HK-2 (cell line): ENCODE data around the gene CGREF1.

Experiments
- DNase-seq: peaks from one replicate; pipeline ENCODE4 v3.0.0-alpha.2; 2018; ENCODE audit not compliant: unreplicated experiment

Gene CGREF1

DNA sequence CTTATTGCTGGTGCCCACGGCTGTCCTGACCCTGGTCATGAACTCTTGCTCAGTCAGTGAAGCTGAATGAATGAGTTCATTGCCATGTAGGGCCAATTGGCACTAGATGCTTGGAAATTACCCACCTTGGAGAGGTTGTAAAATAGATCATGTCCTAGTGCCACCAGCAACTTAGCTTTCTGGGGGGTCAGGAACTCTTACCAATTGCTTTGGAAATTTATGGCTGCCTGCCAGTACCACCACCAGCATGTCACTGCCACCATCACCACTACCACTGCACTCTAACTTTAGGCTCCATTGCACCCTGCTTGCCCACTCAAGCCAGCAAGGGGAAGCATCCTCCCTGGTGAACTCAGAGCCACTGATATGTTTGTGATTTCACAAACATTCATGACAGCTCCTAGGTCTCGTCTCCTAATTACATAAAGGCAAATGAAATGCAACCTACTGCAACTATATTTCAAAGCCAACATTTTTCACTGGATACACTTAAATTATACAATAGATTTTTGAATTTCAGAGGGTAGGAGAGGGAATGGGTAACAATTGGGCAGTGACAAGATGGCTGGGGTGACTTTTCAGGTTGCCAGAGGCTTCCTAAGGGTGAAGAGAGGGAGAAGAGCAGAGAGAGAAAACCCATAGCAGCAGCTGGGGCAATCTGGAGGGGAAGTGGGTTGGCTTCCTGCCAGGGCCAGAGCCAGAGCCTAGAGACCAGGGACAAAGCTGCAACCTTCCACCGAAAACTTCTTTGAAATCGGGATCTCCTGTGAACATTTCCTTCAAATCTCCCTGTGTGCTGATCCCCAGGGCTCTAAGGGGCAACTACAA lies 44.0 kb downstream of the CGREF1 start:
- DNase-seq: no peak

GRCh38 chr2:27073782-27074181 lies 45.1 kb downstream of the CGREF1 start:
- DNase-seq: no peak

DNA sequence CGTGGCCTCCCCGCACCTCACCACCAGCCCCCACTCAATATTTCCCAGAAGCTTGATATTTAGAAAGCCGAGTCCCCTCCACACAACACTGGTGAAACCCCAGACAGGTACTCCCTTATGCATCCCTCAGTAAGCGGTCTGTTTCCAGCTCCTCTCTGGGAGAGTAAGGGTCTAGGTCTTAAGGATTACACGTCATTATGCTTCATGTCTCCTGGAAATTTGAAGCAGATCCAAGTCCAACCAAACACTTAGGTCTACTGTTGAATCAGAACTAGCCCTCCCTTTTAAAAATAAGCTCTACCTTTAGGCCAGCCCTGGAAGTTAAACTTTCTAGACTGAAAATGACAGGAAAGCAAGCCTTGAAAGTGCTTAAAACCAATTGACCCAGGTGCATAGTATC lies 46.0 kb downstream of the CGREF1 start:
- DNase-seq: no peak

- no peak for DNase-seq
Observed at GRCh38 chr2:27071990-27072830, 46.7 kb downstream of the CGREF1 start.

GRCh38 chr2:27071277-27071989 lies 47.5 kb downstream of the CGREF1 start, which contains the start of gene OST4:
Gene OST4 (minus strand): TSS chr2:27071654.
- peak; percentile 89 for DNase-seq

DNA sequence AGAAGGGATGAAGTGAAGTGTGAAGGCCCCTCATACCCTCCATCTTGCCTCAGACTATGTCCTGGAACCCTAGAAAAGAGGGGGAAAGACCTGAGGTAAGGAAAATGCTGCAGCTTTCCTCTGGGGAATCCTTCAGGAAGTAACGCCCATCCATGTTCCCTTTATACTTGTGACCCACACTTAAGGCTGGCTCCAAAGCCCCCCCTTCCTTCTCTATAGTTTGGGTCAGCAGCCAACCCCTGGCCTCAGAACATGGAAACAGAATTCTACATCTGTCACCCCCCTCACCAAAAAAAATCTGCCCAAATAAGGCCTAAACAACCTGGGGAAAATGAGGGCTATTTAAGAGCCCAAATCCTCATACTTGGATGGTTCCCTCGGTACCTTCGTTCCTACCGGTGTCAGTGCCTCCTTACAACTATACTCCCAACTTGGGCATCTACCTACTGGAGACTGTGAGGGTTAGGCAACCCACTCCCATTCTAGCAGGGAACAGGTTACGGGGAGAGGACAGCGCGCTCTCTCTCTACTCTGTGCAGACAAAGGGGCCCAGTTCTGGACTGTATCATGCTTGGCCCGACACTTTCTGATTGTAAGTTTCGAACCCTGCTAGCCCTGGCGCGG lies 48.2 kb downstream of the CGREF1 start:
- DNase-seq: no peak

- DNase-seq: no peak
Observed at GRCh38 chr2:27069961-27070618, 48.8 kb downstream of the CGREF1 start.

DNA sequence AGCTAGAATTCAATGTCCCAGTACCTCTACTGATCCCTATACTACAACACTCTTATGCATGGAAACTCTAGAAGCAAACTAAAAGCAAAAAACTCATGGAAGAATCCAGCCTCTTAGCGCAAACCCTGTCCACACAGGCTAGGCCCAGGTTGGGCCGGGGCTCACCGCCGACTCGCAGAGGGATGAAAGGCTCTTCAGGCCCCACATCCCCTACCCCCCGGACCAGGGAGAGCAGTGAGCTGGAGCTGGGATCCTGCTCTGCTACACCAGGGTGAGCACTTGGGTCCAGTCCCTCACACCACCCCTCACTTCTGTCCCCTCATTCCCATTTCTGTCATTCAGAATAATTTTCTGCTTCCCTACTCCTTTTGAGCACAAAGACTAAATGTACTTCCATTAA lies 49.5 kb downstream of the CGREF1 start:
- DNase-seq: no peak

DNA sequence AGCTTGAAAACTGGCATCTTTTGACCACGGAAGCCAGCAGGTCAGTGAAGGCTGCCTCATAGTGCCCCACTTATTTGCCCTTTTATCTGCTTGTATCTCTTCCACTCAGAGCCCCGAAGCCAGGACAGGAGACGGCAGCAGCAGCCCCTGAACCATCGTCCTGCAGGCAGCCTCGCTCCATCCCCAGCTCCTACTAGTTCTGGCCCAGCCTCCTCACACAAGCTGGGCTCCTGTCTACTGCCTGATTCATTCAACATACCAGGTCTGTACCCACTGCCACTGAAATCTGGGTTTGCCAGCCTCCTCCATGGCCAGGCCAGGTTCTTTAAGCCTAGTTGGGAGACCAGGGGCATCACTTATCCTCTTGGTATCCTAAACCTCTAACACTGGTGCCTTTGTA lies 51.5 kb downstream of the CGREF1 start:
- no peak for DNase-seq

- no peak for DNase-seq
Observed at GRCh38 chr2:27065128-27065527, 53.8 kb downstream of the CGREF1 start.

GRCh38 chr2:27060323-27060722 lies 58.6 kb downstream of the CGREF1 start:
- DNase-seq: no peak

GRCh38 chr2:27059141-27059820 lies 59.6 kb downstream of the CGREF1 start:
- DNase-seq: no peak

DNA sequence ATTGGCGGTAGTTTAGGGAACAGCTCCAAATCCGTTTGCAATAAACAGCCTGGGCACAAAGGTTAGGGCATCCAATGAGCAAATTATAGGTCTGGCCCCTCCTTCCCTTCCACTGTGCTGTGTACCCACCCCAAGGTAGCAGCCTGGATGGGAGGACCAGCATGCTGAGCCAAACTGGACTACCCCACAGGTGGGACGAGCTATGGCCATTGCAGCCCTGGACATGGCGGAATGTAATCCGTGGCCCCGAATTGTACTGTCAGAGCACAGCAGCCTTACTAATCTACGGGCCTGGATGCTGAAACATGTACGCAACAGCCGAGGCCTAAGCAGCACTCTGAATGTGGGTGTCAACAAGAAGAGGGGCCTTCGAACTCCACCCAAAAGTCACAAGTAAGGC lies 60.7 kb downstream of the CGREF1 start:
- no peak for DNase-seq

DNA sequence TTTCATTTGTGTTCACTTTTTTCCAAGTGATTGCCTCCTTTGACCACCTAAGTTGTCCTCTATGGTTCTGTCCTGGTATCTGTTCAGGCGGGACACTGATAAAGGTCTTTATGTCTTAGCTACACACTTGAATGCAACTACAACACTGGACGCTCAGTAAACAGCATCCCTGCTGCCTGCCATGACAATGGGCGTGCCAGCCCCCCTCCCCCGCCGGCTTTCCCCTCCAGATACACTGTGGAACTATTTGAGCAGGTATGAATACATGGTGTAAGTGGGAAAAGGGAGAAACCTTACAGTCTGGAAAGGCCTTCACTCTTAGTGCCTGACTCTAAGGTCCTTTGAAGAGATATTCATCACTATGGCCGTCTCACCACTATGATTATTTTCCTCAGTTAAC lies 61.7 kb downstream of the CGREF1 start:
- DNase-seq: no peak

DNA sequence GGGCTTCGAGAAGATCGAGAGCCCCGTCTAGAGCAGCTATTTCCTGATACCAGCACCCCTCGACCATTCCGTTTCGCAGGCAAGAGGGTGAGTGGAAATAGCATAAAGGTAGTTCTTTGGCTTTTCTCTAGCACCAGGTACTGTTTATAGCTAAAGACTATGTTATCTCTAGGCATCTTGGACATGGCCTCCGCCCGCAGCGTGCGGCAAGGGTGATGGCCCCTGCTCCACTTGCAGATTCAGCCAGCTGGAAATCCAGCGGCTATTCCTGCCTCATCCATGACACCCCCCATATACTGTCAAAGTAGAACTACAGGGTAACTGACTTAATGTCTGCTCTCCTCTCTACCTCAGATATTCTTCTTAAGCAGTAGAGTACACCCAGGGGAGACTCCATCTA lies 64.2 kb downstream of the CGREF1 start:
- no peak for DNase-seq

DNA sequence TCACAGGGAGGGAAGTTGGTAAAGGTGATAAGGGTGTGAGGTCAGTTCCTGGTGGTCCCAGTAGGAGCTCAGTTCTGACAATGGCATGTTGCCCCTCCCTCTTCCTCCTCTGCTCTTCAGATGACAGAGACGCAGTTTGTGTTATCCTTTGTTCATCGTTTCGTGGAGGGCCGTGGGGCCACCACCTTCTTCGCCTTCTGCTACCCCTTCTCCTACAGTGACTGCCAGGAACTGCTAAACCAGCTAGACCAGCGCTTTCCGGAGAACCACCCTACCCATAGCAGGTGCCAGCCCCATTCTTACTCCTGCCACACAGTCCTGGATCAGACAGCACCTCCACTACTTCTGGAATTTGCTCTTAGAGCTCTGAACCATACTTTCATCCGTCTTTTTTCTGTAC lies 65.2 kb downstream of the CGREF1 start:
- DNase-seq: no peak

- no peak for DNase-seq
Observed at GRCh38 chr2:27053321-27053720, 65.6 kb downstream of the CGREF1 start.

- no peak for DNase-seq
Observed at GRCh38 chr2:27051902-27052645, 66.9 kb downstream of the CGREF1 start.

DNA sequence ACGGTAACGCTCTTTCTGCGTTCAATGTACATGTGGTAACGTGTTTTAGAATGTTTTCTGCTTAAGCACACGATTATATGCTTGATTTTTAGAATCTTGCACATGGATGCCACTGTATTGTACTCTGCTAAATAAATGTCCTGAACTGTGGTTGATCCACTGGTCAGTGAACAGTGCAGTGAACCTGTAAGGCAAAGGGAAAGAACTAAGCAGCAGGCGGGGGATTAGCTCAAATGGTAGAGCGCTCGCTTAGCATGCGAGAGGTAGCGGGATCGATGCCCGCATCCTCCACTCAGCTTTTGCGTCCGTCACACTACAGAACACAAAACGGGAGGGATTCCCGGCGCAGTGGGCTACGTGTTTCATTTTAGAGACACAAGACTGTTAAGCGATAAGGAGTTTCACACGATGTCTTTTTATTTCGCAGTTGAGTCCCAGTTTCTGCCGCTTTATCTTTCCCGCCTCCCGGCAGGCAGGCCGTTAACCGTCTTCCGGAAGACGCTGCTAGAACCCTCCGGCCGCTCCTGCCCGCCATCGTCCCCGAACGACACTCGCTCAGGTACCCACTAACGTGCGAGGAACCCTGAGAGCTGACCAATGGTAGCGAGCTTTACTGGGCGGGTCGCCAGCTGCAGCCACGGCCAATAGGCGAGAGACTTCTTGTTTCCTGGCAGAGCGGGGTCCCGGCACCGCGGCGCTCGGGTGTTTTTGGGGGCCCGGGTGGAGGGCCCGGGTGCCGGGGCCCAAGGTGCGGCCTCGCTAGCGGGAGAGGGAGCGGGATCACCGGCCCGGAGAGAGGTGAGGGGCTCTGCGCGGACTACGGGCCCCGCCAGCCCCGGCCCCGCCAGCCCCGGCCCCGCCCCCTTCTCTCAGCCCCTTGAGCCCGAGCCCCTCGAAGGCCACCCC lies 67.7 kb downstream of the CGREF1 start, which contains the start of gene AGBL5:
TSS of gene AGBL5 (plus strand) at position 673 of the 906 bp plus-strand sequence. CDS start 1,291 bp downstream, outside the sequence.
- peak; percentile 97 for DNase-seq
